HCT116 (cell line): ENCODE measurements around the gene ELP1. TPM values are rescaled to one million over a fixed set of nuclear protein-coding genes. Genes with fewer than 3 reads are reported as not detected.

Experiments
- ATAC-seq: fragments of 200-7000 bp; cut with Tn5 transposase; 2 replicates; pipeline ENCODE4 v1.9.1; 2020; ENCODE audit warnings: mild to moderate bottlenecking, moderate library complexity
- BruUV-seq: library from RNA; stranded (reverse); fragments of 400-500 nt; replicated peaks from 2 replicates; lab custom pipeline; 2021; lab: Mats Ljungman, UMichigan
- CTCF ChIA-PET: fragments of 300-600 bp; sonication (Branson Sonifier 250); formaldehyde crosslinking; loops from one replicate; lab custom pipeline; 2021; ENCODE audit warnings: antibody characterized with exemption; lab: Charles Lee
- POLR2A ChIA-PET: fragments of 300-600, 350-600 bp; sonication (Branson Sonifier 250); formaldehyde crosslinking; loops from one replicate; lab custom pipeline; 2021; ENCODE audit warnings: antibody characterized with exemption; lab: Charles Lee
- RAD21 ChIA-PET, 2 experiments: fragments of 300-600 bp; sonication (Branson Sonifier 250); formaldehyde crosslinking; loops; one replicate each; lab custom pipeline; 2023; ENCODE audit warnings: low total read pairs in 2 of 2; ENCODE audit not compliant: uncharacterized antibody in 2 of 2, unreplicated experiment in 2 of 2, low non-redundant PET in 1 of 2; lab: Charles Lee
- DNase-seq: peaks from one replicate; pipeline ENCODE4 v3.0.0-alpha.2; 2010; ENCODE audit warnings: low read depth, low spot score
- H2AFZ ChIP-seq: fragments of 200-600 bp; shearing (Covaris generic), sonication (generic); 2 replicates; pipeline ENCODE4 v1.6.1; 2017; ENCODE audit warnings: low read depth, mixed run types, mixed read lengths, antibody characterized with exemption, low read length; ENCODE audit not compliant: poor library complexity, severe bottlenecking
- H3K27ac ChIP-seq: 2 replicates; pipeline ENCODE4 v1.5.1; 2012; ENCODE audit warnings: low read depth, low read length
- H3K27me3 ChIP-seq: fragments of 200-600 bp; sonication (generic); 2 replicates; pipeline ENCODE4 v1.6.1; 2016; ENCODE audit warnings: mixed run types, low read length, mixed read lengths; ENCODE audit not compliant: insufficient read depth
- H3K36me3 ChIP-seq, 2 experiments: fragments of 200-500 bp in 1 of 2; fragments of 200-600 bp in 1 of 2; sonication (Bioruptor generic) in 1 of 2; sonication (generic) in 1 of 2; 2 replicates each; pipeline versions ENCODE4 v1.5.1 to v1.6.1; 2014 to 2016; ENCODE audit warnings: low read length in 2 of 2, inconsistent platforms in 1 of 2, mixed read lengths in 1 of 2, mixed run types in 1 of 2; ENCODE audit not compliant: insufficient read depth in 2 of 2, control insufficient read depth in 1 of 2
- H3K4me1 ChIP-seq, 2 experiments: fragments of 200-600 bp in 1 of 2; sonication (generic) in 1 of 2; 2 replicates each; pipeline versions ENCODE4 v1.5.1 to v1.6.1; 2012 to 2017; ENCODE audit warnings: low read length in 2 of 2, inconsistent platforms in 1 of 2, mild to moderate bottlenecking in 1 of 2, mixed read lengths in 1 of 2, mixed run types in 1 of 2, moderate library complexity in 1 of 2; ENCODE audit not compliant: insufficient read depth in 2 of 2, control insufficient read depth in 1 of 2
- H3K4me2 ChIP-seq: fragments of 200-600 bp; sonication (generic); 2 replicates; pipeline ENCODE4 v1.6.1; 2017; ENCODE audit warnings: mixed run types, low read length, mixed read lengths
- H3K4me3 ChIP-seq, 2 experiments: fragments of 200-600 bp in 1 of 2; sonication (generic) in 1 of 2; replicated peaks in 1 of 2; 2 replicates each; pipeline ENCODE4 v1.5.1; 2011 to 2016; ENCODE audit warnings: low read length in 2 of 2, control low read depth in 1 of 2, low read depth in 1 of 2, mild to moderate bottlenecking in 1 of 2, mixed read lengths in 1 of 2, mixed run types in 1 of 2
- H3K79me2 ChIP-seq: fragments of 200-600 bp; sonication (generic); 2 replicates; pipeline ENCODE4 v1.6.1; 2017; ENCODE audit warnings: mild to moderate bottlenecking, mixed run types, low read length, moderate library complexity, mixed read lengths; ENCODE audit not compliant: insufficient read depth
- H3K9ac ChIP-seq: fragments of 200-600 bp; sonication (generic); 2 replicates; pipeline ENCODE4 v1.6.1; 2016; ENCODE audit warnings: low read length, mixed read lengths
- H3K9me2 ChIP-seq: fragments of 200-600 bp; sonication (generic), shearing (Covaris generic); 2 replicates; pipeline ENCODE4 v1.6.1; 2017; ENCODE audit warnings: mixed run types, mild to moderate bottlenecking, moderate library complexity; ENCODE audit not compliant: insufficient read depth
- H3K9me3 ChIP-seq, 2 experiments: fragments of 200-500 bp in 1 of 2; fragments of 200-600 bp in 1 of 2; sonication (Bioruptor generic) in 1 of 2; sonication (generic) in 1 of 2; 2 replicates each; pipeline ENCODE4 v1.6.1; 2014 to 2017; ENCODE audit warnings: low read length in 2 of 2, mixed read lengths in 2 of 2, inconsistent platforms in 1 of 2, low read depth in 1 of 2, mild to moderate bottlenecking in 1 of 2, mixed run types in 1 of 2, moderate library complexity in 1 of 2; ENCODE audit not compliant: control insufficient read depth in 1 of 2, insufficient read depth in 1 of 2
- H4K20me1 ChIP-seq: fragments of 200-600 bp; sonication (generic), shearing (Covaris generic); 2 replicates; pipeline ENCODE4 v1.6.1; 2017; ENCODE audit warnings: mixed run types, mild to moderate bottlenecking, moderate library complexity; ENCODE audit not compliant: insufficient read depth
- EGR1 ChIP-seq: IDR thresholded peaks from 2 replicates; pipeline ENCODE4 v1.6.1; 2012; ENCODE audit warnings: low read depth
- EZH2phosphoT487 ChIP-seq: fragments of 200-600 bp; IDR thresholded peaks from 2 replicates; pipeline ENCODE4 v1.6.1; 2018; ENCODE audit warnings: antibody characterized with exemption, borderline replicate concordance
- FOSL1 ChIP-seq: IDR thresholded peaks from 2 replicates; pipeline ENCODE4 v1.6.1; 2012; ENCODE audit warnings: low read depth
- JUND ChIP-seq: IDR thresholded peaks from 2 replicates; pipeline ENCODE4 v1.6.1; 2012
- SP1 ChIP-seq: IDR thresholded peaks from 2 replicates; pipeline ENCODE4 v1.6.1; 2012; ENCODE audit warnings: low read depth
- SRF ChIP-seq: IDR thresholded peaks from 2 replicates; pipeline ENCODE4 v1.6.1; 2012; ENCODE audit warnings: low read depth
- TCF7L2 ChIP-seq: IDR thresholded peaks from 2 replicates; pipeline ENCODE4 v1.7.0; 2011; ENCODE audit warnings: borderline replicate concordance, inconsistent platforms; ENCODE audit not compliant: insufficient read depth, insufficient read length; ENCODE audit errors: extremely low read depth
- YY1 ChIP-seq: IDR thresholded peaks from 2 replicates; pipeline ENCODE4 v1.6.1; 2011; ENCODE audit warnings: low read length, low read depth, moderate library complexity, mild to moderate bottlenecking; ENCODE audit not compliant: insufficient replicate concordance; ENCODE audit errors: extremely low read depth
- intact Hi-C: fragments of 100-400 bp; cut with micrococcal nuclease; formaldehyde crosslinking; loops from 2 replicates; pipeline ENCODE4 v1.10.0; 2022
- total RNA-seq: library from RNA; stranded (reverse); gene quantifications from one replicate; pipeline ENCODE4 v1.2.1, GENCODE V29; 2021; ENCODE audit not compliant: unreplicated experiment
- TF ChIP-seq, protein P1 (sequence below), 3 experiments: fragments of 200-600 bp in 1 of 3; sonication (generic) in 1 of 3; IDR thresholded peaks in 2 of 3; conservative IDR thresholded peaks in 1 of 3; 2 replicates each; pipeline ENCODE4 v1.5.1; 2012 to 2017; ENCODE audit warnings: low read depth in 2 of 3, low read length in 2 of 3, antibody characterized with exemption in 1 of 3, borderline replicate concordance in 1 of 3, control low read depth in 1 of 3, mild to moderate bottlenecking in 1 of 3, mixed read lengths in 1 of 3, mixed run types in 1 of 3, moderate library complexity in 1 of 3; ENCODE audit not compliant: insufficient read depth in 1 of 3

ELP1 gene
- total RNA-seq, 1 experiment from 2014 or later, result 28.8 TPM

DNA sequence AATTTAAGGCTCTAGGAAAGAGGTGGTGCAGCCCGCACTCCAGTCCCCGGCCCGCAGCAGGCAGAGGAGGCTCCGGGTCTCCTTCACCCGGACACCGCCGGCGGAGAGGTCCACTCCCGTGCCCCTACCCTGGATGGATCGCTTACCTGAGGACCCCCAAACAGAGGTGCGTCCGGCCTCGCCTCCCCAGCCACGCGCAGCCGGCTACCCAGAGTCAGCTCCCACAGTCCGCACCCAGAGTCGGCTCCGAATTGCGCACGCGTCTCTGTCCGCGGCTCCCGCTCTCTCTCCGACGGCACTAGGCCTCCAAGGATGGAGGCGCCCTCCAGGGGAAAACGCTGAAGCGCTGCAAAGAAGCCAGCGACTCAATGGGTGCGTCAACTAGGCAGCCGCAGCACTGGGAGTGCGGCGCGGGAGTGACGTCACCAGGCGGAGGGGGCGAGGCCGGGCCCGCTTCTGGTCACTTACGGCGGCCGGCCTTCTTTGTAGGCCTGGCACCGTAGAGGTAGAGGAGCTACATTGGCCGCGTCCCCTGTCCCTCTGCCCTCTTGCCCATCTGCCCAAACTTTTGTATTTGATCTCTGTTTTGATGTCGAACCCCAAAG lies at the start of gene ELP1 (continued):
- TF ChIP-seq FOSL1, result no peak

DNA sequence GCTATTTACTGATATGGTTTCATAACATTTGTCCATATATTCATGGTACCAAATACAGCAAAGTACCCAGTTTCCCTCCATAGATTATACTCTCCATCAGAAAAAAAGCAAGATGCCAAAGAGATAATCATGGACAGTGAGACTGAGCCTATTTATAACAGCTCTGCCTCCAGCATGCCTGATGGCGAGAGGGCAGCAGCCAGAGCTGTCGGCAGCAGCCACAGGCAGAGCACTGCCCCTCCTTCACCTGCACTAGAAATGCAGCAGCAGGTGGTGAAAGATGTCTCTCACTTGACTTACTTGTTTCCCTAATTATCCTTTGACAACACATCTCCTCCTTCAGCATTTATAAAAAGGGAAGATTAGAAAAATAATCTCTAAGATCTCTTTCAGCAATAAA lies 47.0 kb upstream of the ELP1 start:
- ATAC-seq (no peak), DNase-seq (no peak)
- Histone ChIP-seq H3K4me1 (no peaks in the 10 kb centered on the region), H3K4me2 (no peak overlapping the region), H2AFZ (no peak overlapping the region), H3K9me3 (no peaks in the 10 kb centered on the region), H3K9ac (no peak overlapping the region), H3K4me3 (no peak overlapping the region), H3K79me2 (peaks cover 9% of the 10 kb centered on the region; the same call in 1 of the 2 replicates), H3K27me3 (no peaks in the 10 kb centered on the region), H3K9me2 (no peaks in the 10 kb centered on the region), H3K36me3 (peaks cover 2 to 49% of the 10 kb centered on the region in 2 experiments; a peak in 3 of 4 replicates), H4K20me1 (no peaks in the 10 kb centered on the region), H3K27ac (no peak overlapping the region)
- ChIA-PET POLR2A (no interaction called here), CTCF (no interaction called here), RAD21 (no interaction called here)
- no peak for TF ChIP-seq EZH2phosphoT487
- no peak for TF ChIP-seq SRF
- no peak for TF ChIP-seq FOSL1
- TF ChIP-seq YY1, result no peak
- no peak for TF ChIP-seq JUND
- TF ChIP-seq, protein P1, sequence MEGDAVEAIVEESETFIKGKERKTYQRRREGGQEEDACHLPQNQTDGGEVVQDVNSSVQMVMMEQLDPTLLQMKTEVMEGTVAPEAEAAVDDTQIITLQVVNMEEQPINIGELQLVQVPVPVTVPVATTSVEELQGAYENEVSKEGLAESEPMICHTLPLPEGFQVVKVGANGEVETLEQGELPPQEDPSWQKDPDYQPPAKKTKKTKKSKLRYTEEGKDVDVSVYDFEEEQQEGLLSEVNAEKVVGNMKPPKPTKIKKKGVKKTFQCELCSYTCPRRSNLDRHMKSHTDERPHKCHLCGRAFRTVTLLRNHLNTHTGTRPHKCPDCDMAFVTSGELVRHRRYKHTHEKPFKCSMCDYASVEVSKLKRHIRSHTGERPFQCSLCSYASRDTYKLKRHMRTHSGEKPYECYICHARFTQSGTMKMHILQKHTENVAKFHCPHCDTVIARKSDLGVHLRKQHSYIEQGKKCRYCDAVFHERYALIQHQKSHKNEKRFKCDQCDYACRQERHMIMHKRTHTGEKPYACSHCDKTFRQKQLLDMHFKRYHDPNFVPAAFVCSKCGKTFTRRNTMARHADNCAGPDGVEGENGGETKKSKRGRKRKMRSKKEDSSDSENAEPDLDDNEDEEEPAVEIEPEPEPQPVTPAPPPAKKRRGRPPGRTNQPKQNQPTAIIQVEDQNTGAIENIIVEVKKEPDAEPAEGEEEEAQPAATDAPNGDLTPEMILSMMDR (IDR thresholded peaks at IDR 0.05 in 2 of 3, conservative IDR thresholded peaks at IDR 0.05 in 1 of 3; ENCODE audit: borderline replicate concordance in 1 of 3, insufficient read depth in 1 of 3, low read depth in 2 of 3, low read length in 2 of 3), result no peak
- TF ChIP-seq SP1, result no peak
- TF ChIP-seq EGR1, result no peak
- no peak for TF ChIP-seq TCF7L2
- intact Hi-C loops, result no loop called here
- no TSS peak for BruUV-seq
